D721Med (cell line): Measurements from ENCODE around the gene CXCR2.

Experiments
- DNase-seq: peaks from one replicate; pipeline ENCODE4 v3.0.0; 2011; ENCODE audit warnings: low spot score; ENCODE audit not compliant: insufficient read length
- FAIRE-seq: peaks from 2 replicates; lab custom pipeline; 2011; peaks lifted over from hg19 to GRCh38; lab: Jason Lieb, UNC
- TF ChIP-seq, protein P1 (sequence below): IDR thresholded peaks from 2 replicates; pipeline ENCODE4 v1.5.1; 2012; ENCODE audit warnings: mild to moderate bottlenecking, control low read depth; ENCODE audit not compliant: insufficient read depth; ENCODE audit errors: missing control alignments

CXCR2 gene

GRCh38 chr2:218137514-218137913 lies 11.7 kb downstream of the CXCR2 start:
- TF ChIP-seq, protein P1, sequence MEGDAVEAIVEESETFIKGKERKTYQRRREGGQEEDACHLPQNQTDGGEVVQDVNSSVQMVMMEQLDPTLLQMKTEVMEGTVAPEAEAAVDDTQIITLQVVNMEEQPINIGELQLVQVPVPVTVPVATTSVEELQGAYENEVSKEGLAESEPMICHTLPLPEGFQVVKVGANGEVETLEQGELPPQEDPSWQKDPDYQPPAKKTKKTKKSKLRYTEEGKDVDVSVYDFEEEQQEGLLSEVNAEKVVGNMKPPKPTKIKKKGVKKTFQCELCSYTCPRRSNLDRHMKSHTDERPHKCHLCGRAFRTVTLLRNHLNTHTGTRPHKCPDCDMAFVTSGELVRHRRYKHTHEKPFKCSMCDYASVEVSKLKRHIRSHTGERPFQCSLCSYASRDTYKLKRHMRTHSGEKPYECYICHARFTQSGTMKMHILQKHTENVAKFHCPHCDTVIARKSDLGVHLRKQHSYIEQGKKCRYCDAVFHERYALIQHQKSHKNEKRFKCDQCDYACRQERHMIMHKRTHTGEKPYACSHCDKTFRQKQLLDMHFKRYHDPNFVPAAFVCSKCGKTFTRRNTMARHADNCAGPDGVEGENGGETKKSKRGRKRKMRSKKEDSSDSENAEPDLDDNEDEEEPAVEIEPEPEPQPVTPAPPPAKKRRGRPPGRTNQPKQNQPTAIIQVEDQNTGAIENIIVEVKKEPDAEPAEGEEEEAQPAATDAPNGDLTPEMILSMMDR, result no peak
- no peak for FAIRE-seq
- no peak for DNase-seq

- TF ChIP-seq, protein P1, result no peak
- DNase-seq (no peak), FAIRE-seq (no peak)
Measured at GRCh38 chr2:218138047-218138446, 12.2 kb downstream of the CXCR2 start.

DNA sequence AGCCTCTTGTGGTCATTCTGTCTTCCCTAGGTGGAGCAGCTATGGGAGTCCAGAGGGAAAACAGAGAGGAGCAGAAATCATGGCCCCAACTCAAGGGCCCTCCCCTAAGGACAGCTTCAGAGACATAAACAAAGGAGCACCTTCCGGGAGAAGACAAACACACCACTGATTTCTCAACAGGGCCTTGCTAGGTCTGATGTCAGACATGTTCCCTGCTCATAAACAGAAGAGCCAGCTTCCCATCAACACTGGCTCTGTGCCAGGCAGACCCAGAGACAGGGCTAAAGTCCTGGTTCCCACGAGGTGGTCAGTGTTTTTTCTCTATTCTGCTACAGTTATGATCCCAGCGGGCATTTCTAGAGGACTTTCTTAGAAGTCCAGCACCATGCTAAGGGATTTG lies 19.3 kb downstream of the CXCR2 start:
- FAIRE-seq (no peak), DNase-seq (no peak)
- TF ChIP-seq, protein P1, result no peak

- FAIRE-seq (no peak), DNase-seq (no peak)
- TF ChIP-seq, protein P1, result no peak
Measured at GRCh38 chr2:218146056-218146455, 20.2 kb downstream of the CXCR2 start.

GRCh38 chr2:218149098-218149497 lies 23.3 kb downstream of the CXCR2 start:
- FAIRE-seq (no peak), DNase-seq (no peak)
- TF ChIP-seq, protein P1, result no peak

DNA sequence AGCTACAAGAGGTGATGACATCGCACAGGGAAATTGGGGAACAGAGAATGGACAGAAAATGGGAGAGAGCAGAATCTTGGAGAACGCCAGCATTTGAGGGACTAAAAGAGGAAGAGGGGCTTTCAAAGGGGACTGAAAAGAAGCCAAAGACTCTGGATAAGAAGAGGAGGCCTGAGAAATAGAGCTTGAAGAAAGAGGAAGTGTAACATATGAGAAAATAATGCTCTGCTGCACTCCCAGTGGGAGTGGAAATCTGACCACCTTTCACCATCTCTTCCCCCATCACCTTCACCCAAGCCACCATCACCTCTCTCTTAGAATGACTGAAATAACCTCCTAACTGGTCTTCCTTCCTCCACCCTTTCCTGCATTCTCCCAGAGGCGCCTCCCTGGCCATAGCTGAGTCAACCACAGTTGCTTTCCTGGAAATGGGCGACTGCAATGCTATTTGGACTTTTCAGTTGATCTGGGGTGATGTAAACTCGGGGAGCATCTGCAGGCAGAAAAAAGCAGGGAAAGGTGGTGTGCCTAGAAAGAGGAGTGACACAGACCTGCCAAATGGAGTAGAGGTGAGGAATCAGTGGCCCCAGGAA lies 24.1 kb downstream of the CXCR2 start:
- no peak for FAIRE-seq
- TF ChIP-seq, protein P1, result no peak
- DNase-seq, result no peak

DNA sequence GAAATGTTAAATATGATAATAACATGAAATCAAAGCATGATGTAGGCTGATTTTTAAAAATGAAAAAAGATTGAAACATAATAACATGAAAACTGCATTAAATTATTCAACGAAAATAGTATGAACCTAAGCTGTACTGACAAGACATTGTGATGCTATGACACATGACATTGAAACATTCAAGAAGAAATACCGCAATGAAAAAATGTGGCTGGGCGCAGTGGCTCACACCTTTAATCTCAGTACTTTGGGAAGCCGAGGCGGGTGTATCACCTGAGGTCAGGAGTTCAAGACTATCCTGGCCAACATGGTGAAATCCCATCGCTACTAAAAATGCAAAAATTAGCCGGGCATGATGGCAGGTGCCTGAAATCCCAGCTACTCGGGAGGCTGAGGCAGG lies 26.3 kb downstream of the CXCR2 start:
- FAIRE-seq, result no peak

More for the DNA sequence above, 26.3 kb downstream of the CXCR2 start:
- TF ChIP-seq, protein P1, result no peak
- DNase-seq, result no peak
